PFSK-1 (cell line): ENCODE measurements around the gene CES4A.

ENCODE experiments used
- FOXP2 ChIP-seq: optimal IDR thresholded peaks from 2 replicates; pipeline ENCODE3; 2011; ENCODE audit warnings: borderline replicate concordance, control low read depth, inconsistent platforms; ENCODE audit not compliant: insufficient read depth; ENCODE audit errors: extremely low read length, extremely low read depth
- POLR2AphosphoS5 ChIP-seq: IDR thresholded peaks from 2 replicates; pipeline ENCODE4 v1.6.1; 2012; ENCODE audit warnings: low read depth, mild to moderate bottlenecking, control low read depth, low read length, moderate library complexity
- SIN3A ChIP-seq: IDR thresholded peaks from 2 replicates; pipeline ENCODE4 v1.6.1; 2012; ENCODE audit warnings: mild to moderate bottlenecking, low read length, moderate library complexity, borderline replicate concordance; ENCODE audit not compliant: insufficient read depth
- TAF1 ChIP-seq: IDR thresholded peaks from 2 replicates; pipeline ENCODE4 v1.6.1; 2012; ENCODE audit warnings: low read length, control low read depth, borderline replicate concordance; ENCODE audit not compliant: insufficient read depth
- TF ChIP-seq, protein P1 (sequence below), 2 experiments: IDR thresholded peaks; 2 replicates each; pipeline versions ENCODE4 v1.6.1 to v1.8.0; 2011 to 2012; ENCODE audit warnings: low read depth in 2 of 2, low read length in 2 of 2, control low read depth in 1 of 2, inconsistent platforms in 1 of 2, mild to moderate bottlenecking in 1 of 2, moderate library complexity in 1 of 2; ENCODE audit not compliant: insufficient read depth in 1 of 2

DNA sequence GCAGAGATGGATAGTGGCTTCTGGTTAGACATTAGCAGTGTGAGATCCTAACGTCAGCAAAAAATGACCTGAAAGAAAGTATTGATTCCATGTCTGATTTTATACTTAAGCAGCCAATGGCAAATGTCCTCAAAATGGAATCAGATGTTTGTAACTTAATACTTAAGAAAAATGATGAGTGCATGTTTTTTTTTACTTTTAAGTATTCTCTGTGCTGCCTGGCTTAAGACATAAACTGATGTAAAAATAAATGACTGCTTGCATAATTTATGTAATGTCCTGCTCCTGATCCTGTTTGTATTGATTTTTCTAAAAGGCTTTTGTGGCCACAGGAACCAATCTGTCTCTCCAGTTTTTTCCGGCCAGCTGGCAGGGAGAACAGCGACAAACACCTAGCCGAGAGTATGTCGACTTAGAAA, 47.9 kb downstream of the CES4A start:
- TF ChIP-seq, protein P1, sequence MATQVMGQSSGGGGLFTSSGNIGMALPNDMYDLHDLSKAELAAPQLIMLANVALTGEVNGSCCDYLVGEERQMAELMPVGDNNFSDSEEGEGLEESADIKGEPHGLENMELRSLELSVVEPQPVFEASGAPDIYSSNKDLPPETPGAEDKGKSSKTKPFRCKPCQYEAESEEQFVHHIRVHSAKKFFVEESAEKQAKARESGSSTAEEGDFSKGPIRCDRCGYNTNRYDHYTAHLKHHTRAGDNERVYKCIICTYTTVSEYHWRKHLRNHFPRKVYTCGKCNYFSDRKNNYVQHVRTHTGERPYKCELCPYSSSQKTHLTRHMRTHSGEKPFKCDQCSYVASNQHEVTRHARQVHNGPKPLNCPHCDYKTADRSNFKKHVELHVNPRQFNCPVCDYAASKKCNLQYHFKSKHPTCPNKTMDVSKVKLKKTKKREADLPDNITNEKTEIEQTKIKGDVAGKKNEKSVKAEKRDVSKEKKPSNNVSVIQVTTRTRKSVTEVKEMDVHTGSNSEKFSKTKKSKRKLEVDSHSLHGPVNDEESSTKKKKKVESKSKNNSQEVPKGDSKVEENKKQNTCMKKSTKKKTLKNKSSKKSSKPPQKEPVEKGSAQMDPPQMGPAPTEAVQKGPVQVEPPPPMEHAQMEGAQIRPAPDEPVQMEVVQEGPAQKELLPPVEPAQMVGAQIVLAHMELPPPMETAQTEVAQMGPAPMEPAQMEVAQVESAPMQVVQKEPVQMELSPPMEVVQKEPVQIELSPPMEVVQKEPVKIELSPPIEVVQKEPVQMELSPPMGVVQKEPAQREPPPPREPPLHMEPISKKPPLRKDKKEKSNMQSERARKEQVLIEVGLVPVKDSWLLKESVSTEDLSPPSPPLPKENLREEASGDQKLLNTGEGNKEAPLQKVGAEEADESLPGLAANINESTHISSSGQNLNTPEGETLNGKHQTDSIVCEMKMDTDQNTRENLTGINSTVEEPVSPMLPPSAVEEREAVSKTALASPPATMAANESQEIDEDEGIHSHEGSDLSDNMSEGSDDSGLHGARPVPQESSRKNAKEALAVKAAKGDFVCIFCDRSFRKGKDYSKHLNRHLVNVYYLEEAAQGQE (IDR thresholded peaks at IDR 0.05; ENCODE audit: insufficient read depth in 1 of 2, low read depth in 2 of 2, low read length in 2 of 2), result no peak
- TF ChIP-seq SIN3A (no peak), POLR2AphosphoS5 (no peak), FOXP2 (no peak), TAF1 (no peak)
